Endothelial cell (in vitro differentiated cells): Measurements from ENCODE around the gene TMPRSS3. TPM values are rescaled to one million over a fixed set of nuclear protein-coding genes. Genes with fewer than 3 reads are reported as not detected.

ENCODE experiments used
- DNase-seq: peaks from one replicate; pipeline ENCODE4 v3.0.0; 2021; ENCODE audit warnings: low spot score
- H3K27ac Mint-ChIP-seq: one replicate; pipeline ENCODE4 v1.8.0; 2021; ENCODE audit warnings: mixed read lengths, inconsistent platforms; ENCODE audit not compliant: unreplicated experiment
- H3K27me3 Mint-ChIP-seq: one replicate; pipeline ENCODE4 v1.8.0; 2021; ENCODE audit warnings: mild to moderate bottlenecking, moderate library complexity, mixed read lengths, inconsistent platforms; ENCODE audit not compliant: unreplicated experiment
- H3K36me3 Mint-ChIP-seq: one replicate; pipeline ENCODE4 v1.8.0; 2021; ENCODE audit warnings: mild to moderate bottlenecking, low read depth, mixed read lengths, inconsistent platforms; ENCODE audit not compliant: unreplicated experiment
- H3K4me1 Mint-ChIP-seq: one replicate; pipeline ENCODE4 v1.8.0; 2021; ENCODE audit warnings: mild to moderate bottlenecking, mixed read lengths, inconsistent platforms; ENCODE audit not compliant: unreplicated experiment
- H3K4me3 Mint-ChIP-seq: one replicate; pipeline ENCODE4 v1.8.0; 2021; ENCODE audit warnings: mild to moderate bottlenecking, mixed read lengths, inconsistent platforms; ENCODE audit not compliant: unreplicated experiment
- H3K9me3 Mint-ChIP-seq: one replicate; pipeline ENCODE4 v1.8.0; 2021; ENCODE audit warnings: mixed read lengths, inconsistent platforms; ENCODE audit not compliant: unreplicated experiment
- CTCF ChIP-seq: fragments of 200-600 bp; sonication (generic); IDR thresholded peaks from one replicate; pipeline ENCODE4 v1.5.0; 2021; ENCODE audit warnings: antibody characterized with exemption; ENCODE audit not compliant: unreplicated experiment
- total RNA-seq: library from RNA; stranded (reverse); fragmentation: NEBNext Ultra II Directional; extraction: Animal tissue kit (Norgen Biotek cat#: 25700); gene quantifications from one replicate; pipeline ENCODE4 v1.2.1, GENCODE V29; 2021; ENCODE audit not compliant: unreplicated experiment

TMPRSS3 gene
- total RNA-seq, 1 donor from 2014 or later, result not detected

- DNase-seq, result no peak
- Mint-ChIP-seq H3K27ac (no peak overlapping the region), H3K4me1 (no peaks in the 10 kb centered on the region), H3K4me3 (no peak overlapping the region), H3K36me3 (no peaks in the 10 kb centered on the region), H3K9me3 (no peaks in the 10 kb centered on the region), H3K27me3 (peaks cover 16% of the 10 kb centered on the region)
- no peak for TF ChIP-seq CTCF
These were observed 19.4 kb downstream of the TMPRSS3 start for GRCh38 chr21:42376338-42376982.

GRCh38 chr21:42375966-42376337 is 19.9 kb downstream of the TMPRSS3 start:
- TF ChIP-seq CTCF, result no peak
- DNase-seq, result no peak
- Mint-ChIP-seq H3K27me3 (peaks cover 21% of the 10 kb centered on the region), H3K9me3 (no peaks in the 10 kb centered on the region), H3K36me3 (no peaks in the 10 kb centered on the region), H3K27ac (no peak overlapping the region), H3K4me1 (no peaks in the 10 kb centered on the region), H3K4me3 (no peak overlapping the region)

GRCh38 chr21:42375506-42375905 is 20.3 kb downstream of the TMPRSS3 start:
- DNase-seq, result no peak
- Mint-ChIP-seq H3K4me1 (no peaks in the 10 kb centered on the region), H3K27ac (no peak overlapping the region), H3K27me3 (peaks cover 21% of the 10 kb centered on the region), H3K9me3 (no peaks in the 10 kb centered on the region), H3K36me3 (no peaks in the 10 kb centered on the region), H3K4me3 (no peak overlapping the region)
- no peak for TF ChIP-seq CTCF

- no peak for TF ChIP-seq CTCF
These were observed 20.9 kb downstream of the TMPRSS3 start for GRCh38 chr21:42374864-42375499.

GRCh38 chr21:42374457-42374856 is 21.4 kb downstream of the TMPRSS3 start:
- Mint-ChIP-seq H3K36me3 (no peaks in the 10 kb centered on the region), H3K27ac (peak overlapping the region; percentile 57), H3K9me3 (no peaks in the 10 kb centered on the region), H3K4me3 (no peak overlapping the region), H3K4me1 (no peaks in the 10 kb centered on the region), H3K27me3 (peaks cover 21% of the 10 kb centered on the region)
- DNase-seq, result no peak
- TF ChIP-seq CTCF, result no peak

More at GRCh38 chr21:42374864-42375499, 20.9 kb downstream of the TMPRSS3 start:
- H3K36me3 Mint-ChIP-seq, result no peaks in the 10 kb centered on the region
- no peaks in the 10 kb centered on the region for H3K4me1 Mint-ChIP-seq
- no peaks in the 10 kb centered on the region for H3K9me3 Mint-ChIP-seq
- peaks cover 21% of the 10 kb centered on the region for H3K27me3 Mint-ChIP-seq
- no peak overlapping the region for H3K27ac Mint-ChIP-seq
- no peak overlapping the region for H3K4me3 Mint-ChIP-seq
- no peak for DNase-seq
